HG03045 (cell line): ENCODE results near the gene NCOR1.
"Not testable (repeated sequence)": the region's sequence is repeated elsewhere in the genome, so short reads cannot be mapped to it uniquely, and the experiment has no call there.

Experiments
- ATAC-seq: cut with Tn5 transposase; IDR thresholded peaks from one replicate; pipeline ENCODE4 v1.9.1; 2021; ENCODE audit warnings: mild to moderate bottlenecking, moderate library complexity; ENCODE audit not compliant: unreplicated experiment

NCOR1 gene

DNA sequence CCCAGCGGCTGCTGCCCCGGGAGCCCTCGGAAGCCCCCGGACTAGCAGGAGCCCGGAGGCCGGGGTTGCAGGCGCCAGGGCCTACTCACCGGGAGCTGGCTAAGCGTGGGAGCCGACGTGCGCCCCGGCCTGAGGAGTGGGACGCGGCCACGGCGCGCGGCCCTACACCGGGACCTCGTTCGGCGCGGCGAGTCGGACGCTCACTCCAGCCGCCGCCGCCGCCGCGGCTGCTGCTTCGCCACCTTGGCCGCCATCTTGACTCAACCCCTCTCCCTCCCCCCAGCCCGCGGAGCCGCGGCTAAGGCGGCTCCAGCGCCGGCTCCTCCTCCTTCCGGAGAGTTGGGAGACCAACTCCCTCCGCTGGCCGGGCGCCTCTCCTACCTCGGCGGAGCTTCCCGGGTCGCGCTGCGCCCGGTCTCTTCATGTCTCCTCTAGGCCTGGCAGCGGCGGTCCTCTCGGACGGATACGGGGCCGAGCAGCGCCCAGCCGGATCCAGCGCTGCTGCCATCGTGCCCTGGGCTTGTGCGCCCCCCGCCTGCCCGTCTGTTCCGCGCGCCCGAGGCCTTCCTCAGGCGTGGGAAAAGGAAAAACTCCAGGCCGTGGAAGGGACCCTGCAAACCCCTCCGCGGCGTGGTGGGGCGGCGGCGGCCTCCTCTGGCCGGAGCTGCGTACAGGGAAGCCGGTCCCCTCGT, at the start of gene NCOR1:
Gene NCOR1, minus strand, starts transcription at position 262 of the 692 bp plus-strand sequence. CDS start 20,965 bp downstream, outside the sequence.
- peak; percentile 81 for ATAC-seq

DNA sequence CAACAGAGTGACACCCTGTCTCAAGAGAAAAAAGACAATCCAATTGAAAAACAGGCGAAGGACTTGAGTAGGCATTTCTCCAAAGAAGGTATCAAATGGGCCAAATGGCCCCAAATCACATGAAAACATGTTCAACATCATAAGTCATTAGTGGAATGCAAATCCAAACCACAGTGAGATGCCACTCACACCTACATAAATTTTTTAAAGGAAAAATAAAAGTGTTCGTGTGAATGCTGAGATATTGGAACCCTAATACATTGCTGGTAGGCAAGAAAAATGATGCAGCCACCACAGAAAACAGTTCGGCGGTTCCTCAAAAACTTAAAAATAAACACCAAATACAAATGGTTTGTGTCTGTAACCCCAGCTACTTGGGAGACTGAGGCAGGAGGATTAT, 46.9 kb upstream of the NCOR1 start:
- ATAC-seq: no peak

DNA sequence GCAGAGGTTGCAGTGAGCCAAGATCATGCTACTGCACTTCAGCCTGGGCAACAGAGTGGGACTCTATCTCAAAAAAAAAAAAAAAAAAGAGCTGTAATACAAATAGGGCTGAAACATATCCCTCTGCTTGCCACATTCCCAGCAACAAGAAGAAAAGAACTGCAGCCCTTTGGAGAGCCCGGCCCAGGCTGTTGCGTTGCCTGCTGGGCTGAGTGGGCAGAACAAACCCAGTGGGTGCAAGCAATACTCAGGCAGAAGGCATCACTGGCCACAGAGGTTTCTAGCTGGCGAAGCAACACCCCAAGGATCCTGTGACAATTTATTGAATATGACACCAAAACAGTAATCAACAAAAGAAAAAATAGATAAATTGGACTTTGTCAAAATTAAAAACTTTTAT, 45.7 kb upstream of the NCOR1 start:
- no peak for ATAC-seq

DNA sequence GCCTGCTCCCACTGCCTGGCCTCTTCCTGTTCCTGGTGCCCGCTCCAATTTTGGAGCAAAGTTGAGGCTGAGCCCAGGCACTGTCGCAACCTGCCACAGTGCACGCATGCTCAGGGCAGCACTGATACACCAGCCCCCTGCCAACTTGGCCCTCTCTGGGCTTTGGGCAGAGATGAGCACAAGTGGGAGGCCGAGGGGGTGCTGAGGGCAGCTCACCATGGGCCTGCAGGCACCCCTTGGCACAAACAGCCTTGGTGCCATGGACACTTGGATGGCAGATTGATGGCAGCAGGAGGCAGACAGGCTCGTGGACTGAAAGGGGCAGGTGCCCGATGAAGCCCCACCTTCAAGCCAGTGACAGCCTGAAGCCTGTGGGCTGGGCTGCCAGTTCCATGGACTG, 44.6 kb upstream of the NCOR1 start:
- no peak for ATAC-seq

DNA sequence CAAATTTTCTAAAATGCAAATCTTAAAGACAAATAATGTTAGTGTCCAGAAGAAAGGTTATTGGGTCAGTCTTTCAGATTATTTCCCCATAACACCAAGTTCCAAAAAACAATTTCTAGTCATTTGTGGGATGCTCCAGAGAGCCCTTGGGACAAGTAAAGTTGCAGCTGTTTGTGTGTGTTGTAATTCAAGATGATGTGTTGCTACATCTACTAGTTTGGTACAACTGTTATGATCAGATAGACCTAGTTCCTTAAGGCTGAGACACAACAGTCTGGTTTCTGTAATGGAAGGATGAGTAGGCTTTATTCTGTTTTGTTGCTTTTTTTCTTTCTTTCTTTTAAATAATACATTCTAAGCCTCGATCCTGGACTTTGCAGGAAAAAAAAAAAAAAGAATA, 43.6 kb upstream of the NCOR1 start:
- no peak for ATAC-seq

DNA sequence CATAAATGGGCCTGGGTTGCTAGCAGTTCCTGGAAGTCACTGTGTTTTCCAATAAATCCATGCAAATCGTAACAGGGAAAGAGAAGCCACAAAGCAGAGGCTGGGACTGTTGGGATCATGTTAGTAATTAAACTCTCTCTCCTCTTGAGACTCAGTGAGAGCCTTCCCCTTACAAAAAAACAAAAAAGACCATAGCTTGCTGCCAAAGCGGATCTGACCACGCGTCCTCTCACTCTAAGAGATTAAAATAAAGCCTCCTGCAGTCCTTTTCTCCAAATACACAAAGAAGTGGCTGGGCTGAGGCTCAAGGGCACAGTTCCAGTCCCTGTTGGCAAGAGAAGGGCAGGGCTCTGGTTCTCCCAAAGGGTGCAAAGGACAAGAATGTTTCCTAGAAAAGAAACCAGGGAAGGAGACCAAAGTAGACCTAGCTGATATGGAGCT, 40.2 kb upstream of the NCOR1 start:
- ATAC-seq: no peak

DNA sequence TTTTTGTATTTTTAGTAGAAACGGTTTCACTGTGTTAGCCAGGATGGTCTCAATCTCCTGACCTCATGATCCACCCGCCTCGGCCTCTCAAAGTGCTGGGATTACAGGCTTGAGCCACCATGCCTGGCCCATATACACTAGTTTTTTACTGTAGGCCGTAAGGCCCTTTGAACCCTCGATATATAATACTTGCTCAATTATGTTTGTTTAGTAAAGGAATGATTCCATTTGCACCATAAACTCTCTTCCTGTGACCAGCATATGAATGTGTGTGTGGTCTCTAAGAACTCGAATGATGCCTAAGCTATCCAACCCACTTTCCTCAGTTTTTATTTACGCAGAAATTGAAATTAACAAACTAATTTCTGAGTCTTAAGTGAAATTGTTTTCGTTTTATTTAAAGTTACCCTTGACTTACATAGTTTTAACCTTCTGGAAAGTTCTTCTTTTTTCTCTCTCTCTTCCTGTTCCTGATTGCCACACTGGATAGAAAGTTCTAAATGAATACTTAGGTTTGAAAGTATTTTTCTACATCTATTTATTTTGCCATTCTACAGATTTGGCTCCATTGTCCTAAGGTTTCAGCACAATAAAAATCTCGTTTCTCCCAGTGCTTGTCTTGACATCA, 39.6 kb upstream of the NCOR1 start:
- ATAC-seq: no peak

DNA sequence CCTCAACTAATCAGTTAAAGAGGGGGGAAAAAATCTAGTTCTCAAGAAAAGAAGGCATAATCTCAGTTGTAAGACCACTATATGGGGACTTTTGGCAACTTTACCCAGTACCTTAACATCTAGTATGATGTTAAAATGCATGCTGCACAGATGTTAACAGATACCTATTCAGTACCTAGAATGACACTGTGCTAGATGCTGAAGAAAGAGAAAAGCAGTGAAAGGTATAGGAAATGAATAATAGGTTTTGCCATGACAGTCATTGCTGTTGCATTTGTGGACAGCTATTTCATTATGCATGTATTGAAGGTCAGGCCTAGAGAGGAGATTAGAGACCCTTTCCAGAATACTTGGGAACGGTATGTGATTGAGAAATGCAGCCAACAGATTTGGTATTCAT, 36.2 kb upstream of the NCOR1 start:
- ATAC-seq: no peak

DNA sequence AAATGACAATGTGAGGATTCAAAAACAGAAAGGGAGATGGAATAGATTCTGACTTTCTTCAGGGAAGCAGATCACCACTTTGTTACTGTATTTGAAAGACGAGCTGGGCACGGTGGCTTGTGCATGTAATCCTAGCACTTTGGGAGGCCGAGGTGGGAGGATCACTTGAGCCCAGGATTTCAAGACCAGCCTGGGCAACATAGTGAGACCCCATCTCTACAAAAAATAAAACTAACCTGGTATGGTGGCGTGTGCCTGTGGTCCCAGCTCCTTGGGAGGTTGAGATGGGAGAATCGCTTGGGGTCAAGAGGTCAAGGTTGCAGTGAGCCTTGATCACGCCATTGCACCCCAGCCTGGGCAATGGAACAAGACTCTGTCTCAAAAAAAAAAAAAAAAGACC, 35.7 kb upstream of the NCOR1 start:
- no peak for ATAC-seq

DNA sequence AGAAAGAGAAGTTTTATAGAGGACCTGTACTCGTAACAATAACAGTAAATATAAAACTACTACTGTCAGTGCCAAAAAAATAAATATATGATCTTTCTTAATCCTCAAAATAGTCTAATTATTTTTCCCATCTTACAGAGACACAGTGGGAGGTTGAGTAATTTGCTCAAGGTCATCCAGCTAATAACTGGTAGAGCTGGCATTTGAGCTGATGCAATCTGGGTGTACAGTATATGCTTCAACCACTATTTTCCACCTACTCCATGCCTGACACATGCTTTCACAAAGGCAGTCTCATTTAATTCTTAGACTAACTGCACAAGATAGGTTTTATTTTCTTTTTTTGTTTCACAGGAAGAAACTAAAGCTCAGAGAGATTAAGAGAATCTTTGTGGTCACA, 35.3 kb upstream of the NCOR1 start:
- ATAC-seq: no peak

DNA sequence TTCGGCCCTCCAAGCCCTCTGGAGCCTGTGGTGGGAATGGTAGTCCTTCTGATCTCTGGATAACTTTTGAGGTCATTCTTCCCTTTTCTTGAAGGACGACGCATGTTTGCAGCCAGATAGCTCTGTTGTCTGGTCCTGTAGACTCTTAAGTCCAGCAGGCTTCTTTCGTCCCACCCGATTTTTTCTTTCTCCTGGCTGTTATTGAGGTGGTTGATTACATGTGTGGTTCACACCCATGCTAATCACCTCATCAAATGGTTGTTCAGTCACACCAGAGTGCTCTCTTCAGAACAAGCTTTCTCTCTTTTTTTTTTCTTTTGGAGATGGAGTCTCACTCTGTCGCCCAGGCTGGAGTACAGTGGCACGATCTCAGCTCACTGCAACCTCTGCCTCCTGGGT, 32.3 kb upstream of the NCOR1 start:
- no peak for ATAC-seq

DNA sequence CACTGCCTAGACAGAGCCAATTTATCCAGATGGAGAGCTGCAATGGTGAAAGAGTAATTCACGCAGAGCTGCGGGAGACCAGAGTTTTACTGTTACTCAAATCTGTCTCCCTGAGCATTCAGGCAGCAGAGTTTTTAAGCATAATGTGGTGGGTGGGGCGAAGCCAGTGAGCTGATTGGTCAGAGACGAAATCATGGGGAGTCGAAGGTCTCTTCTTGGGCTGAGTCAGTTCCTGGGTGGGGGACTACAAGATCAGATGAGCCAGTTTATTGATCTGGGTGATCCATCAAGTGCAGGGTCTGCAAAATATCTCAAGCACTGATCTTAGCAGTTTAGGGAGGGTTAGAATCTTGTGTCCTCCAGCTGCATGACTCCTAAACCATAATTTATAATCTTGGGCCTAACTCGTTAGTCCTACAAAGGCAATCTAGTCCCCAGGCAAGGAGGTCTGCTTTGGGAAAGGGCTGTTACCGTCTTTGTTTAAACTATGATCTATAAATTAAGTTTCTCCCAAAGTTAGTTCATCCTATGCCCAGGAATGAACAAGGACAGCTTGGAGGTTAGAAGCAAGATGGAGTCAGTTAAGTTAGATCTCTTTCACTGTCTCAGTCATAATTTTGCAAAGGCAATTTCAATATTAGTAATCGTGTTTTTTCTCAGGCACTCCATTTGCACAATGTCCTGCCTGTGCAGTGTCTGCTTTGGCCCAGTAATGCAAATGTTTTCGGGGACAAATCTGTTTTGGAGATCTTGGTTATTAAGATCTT, 28.6 kb upstream of the NCOR1 start:
- no peak for ATAC-seq

DNA sequence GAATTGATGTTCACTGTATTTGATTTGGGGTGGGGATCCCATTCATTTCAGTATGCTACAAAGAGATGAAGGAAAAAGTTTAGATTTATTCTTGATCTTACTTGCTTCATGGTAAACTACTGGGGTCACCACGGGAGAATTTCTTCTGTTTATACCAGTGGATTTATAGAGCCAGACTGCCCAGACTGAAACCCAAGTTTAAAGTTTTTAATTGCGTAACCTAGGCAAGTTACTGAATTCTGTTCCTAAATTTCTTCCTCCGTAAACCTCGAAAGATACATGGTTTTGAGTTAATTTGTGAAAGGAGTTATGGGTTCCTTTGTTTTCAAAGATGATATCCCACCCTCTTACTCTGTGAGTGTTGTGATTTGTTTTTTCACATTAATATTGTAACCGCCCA, 28.1 kb upstream of the NCOR1 start:
- no peak for ATAC-seq

DNA sequence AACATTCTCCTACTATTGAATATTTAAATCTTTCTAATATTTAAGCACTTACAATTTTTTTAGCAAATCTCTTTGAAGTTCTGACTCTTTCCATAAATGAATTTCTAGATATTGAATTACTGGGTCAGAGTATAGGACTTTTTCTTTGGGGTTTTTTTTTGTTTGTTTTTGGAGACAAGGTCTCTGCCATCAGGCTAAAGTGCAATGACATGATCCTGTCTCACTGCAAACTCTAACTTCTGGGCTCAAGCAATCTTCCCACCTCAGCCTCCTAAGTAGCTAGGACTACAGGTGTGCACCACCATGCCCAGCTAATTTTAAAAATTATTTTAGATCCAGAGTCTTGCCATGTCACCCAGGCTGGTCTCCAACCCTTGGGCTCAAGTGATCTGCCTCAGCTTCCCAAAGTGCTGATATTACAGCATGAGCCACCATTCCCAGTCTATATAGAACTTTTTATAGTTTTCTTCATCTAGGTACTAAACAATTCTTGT, 26.6 kb upstream of the NCOR1 start:
- ATAC-seq: no peak

DNA sequence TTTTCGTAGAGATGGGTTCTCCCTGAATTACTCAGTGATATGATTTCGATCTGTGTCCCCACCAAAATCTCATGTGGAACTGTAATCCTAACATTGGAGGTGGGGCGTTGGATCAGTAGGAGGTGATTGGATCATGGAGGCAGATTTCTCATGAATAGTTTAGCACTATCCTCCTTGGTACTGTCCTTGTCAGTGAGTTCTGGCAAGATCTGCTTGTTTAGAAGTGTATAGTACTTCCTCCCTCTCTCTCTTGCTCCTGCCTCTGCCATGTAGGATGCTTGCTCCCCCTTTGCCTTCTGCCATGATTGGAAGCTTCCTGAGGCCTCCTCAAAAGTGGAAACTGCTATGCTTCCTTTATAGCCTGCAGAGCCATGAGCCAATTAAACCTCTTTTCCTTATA, 24.6 kb upstream of the NCOR1 start:
- no peak for ATAC-seq

DNA sequence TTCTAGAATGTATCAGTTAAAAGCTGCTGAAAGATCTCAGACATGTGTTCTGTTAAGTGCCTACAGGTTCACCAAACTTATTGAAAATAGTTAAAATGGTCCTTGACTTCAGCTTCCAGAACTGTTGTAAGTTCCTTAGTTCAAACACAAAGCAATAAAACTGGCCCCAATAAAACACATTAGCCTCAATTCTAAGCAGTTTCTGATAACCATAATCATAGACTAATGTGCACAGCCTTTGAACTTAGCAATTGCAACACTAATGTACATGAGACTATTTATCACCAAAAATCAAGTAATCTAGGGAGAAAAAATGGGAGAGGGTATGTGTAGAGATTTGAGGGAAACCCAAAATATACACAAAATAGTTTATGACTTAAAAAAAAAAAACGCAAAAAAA, 17.1 kb upstream of the NCOR1 start:
- no peak for ATAC-seq

DNA sequence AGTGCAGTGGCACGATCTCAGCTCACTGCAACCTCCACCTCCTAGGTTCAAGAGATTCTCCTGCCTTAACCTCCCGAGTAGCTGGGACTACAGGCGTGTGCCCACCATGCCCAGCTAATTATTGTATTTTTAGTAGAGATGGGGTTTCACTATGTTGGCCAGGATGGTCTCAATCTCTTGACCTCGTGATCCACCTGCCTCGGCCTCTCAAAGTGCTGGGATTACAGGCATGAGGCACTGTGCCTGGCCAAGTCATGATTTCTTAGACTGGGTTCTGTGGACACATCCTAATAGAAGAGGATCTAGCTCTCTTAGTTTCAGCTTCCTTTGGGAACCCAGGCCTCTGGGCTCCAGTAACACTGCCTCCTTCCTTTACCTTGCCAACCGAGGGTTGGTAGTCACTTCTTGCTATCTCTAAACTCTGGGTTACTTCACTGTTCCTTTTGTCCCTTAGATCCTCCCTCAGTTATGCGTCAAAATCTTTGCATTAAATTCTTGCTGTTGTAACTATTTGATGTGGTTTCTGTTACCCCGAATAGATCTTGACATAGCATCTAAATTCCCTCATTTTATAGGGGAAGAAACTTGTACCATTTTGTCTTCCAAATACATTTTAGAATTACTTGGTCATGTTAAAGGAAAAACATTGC, 14.7 kb upstream of the NCOR1 start:
- ATAC-seq: not testable (repeated sequence)

DNA sequence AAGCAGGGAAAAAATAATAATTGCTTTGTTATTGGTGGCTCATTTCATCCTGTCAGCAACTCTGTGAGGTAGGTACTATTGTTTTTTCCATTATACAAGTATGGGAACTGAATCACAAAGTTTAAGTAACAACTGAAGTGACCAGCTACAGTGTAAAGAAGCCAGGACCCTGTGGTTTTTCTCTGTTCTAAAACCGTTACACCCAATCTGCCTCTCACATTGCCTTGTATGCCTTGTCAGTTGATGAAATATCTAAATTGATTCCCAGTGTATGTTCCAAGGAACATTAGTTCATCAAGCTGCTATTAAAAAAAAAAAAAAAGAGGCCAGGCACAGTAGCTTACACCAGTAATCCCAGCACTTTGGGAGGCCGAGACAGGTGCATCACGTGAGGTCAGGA, 7.1 kb upstream of the NCOR1 start:
- ATAC-seq: no peak

DNA sequence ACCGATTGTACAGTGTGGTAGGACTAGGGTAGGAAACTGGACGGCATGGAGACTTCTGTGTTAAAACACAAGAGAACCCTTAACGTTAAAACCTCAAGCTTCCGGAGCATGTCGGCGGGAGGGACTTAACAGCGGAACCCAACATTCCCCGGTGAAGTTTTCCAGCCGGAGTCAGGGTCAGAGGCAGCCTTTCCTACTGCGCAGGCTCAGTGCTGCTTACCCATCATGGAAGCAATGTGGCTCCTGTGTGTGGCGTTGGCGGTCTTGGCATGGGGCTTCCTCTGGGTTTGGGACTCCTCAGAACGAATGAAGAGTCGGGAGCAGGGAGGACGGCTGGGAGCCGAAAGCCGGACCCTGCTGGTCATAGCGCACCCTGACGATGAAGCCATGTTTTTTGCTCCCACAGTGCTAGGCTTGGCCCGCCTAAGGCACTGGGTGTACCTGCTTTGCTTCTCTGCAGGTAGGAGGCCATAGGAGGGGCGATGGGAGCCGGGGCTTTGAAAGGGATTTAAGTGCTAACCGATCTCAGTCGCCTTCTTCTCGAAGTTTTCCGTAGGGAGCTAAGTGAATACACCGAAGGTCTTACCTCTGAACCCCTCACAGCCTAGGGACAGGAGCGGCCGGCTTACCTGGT, 1.8 kb upstream of the NCOR1 start, which contains the start of gene PIGL:
Gene PIGL, plus strand, starts transcription at position 209 of the 634 bp plus-strand sequence. Its CDS starts 17 bp downstream, at position 226.
- ATAC-seq: peak; percentile 41

DNA sequence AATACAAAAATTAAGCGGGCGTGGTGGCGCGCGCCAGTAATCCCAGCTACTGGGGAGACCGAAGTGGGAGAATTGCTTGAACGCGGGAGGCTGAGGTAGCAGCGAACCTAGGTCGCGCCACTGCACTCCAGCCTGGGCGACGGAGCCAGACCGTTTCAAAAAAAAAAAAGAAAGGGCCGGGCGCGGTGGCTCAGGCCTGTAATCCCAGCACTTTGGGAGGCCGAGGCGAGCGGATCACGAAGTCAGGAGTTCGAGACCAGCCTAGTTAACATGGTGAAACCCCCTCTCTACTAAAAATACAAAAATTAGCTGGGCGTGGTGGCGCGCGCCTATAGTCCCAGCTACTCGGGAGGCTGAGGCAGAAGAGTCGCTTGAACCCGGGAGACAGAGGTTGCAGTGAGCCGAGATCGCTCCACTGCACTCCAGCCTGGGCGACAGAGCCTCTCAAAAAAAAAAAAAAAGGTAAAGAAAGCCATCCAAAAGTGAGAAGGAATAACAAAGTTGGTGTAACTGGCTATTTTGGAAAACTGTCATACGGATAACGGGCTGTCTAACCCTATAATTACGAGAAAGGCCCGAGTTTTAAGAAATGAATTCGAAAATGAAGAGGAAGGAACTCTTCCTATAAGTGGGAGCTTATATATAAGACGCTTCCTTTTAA, 1.1 kb upstream of the NCOR1 start:
- ATAC-seq: not testable (repeated sequence)
